ENCODE results near the gene JARID2. TPM values are rescaled to one million over a fixed set of nuclear protein-coding genes. Genes with fewer than 3 reads are reported as not detected.

The JARID2 gene
- total RNA-seq, 2 donors from 2014 or later = 3.6 to 4.6 TPM

DNA sequence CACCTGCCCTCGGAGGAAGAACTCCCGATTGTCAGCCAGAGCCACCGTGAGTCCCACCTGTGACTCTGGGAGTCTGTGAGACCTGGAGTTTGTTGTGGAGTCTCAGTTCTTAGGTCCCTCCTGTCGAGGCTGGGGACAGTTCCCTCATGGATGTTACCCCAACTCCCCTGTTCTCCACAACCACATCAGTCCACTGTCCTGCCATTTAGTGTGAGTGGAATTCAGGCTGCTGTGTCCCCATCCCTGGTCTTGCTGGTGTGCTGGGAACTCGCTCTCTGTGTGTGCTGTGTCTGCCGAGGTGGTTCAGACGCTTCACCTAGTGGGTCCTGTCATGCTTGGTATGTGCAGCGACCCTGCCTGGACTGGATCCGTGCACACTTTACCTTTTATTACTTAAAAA lies 253.7 kb downstream of the JARID2 start:
- H3K4me1 ChIP-seq = peaks cover 6% of the 10 kb centered on the region
- WGBS, 2 donors = 90 to 92% methylated on average over 9 of the region's 9 CpGs
- intact Hi-C loops (cut with DNase I) = loop anchor here (10.0 kb wide), 1 partner anchor 1285 kb away; no protein-coding TSS in a partner anchor
- ATAC-seq = no peak
- H3K27me3 ChIP-seq = no peaks in the 10 kb centered on the region
- H3K27ac ChIP-seq = no peak overlapping the region
- TF ChIP-seq, protein P1, sequence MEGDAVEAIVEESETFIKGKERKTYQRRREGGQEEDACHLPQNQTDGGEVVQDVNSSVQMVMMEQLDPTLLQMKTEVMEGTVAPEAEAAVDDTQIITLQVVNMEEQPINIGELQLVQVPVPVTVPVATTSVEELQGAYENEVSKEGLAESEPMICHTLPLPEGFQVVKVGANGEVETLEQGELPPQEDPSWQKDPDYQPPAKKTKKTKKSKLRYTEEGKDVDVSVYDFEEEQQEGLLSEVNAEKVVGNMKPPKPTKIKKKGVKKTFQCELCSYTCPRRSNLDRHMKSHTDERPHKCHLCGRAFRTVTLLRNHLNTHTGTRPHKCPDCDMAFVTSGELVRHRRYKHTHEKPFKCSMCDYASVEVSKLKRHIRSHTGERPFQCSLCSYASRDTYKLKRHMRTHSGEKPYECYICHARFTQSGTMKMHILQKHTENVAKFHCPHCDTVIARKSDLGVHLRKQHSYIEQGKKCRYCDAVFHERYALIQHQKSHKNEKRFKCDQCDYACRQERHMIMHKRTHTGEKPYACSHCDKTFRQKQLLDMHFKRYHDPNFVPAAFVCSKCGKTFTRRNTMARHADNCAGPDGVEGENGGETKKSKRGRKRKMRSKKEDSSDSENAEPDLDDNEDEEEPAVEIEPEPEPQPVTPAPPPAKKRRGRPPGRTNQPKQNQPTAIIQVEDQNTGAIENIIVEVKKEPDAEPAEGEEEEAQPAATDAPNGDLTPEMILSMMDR (IDR thresholded peaks at IDR 0.05) = no peak
- no peak for TF ChIP-seq POLR2A (IDR thresholded peaks at IDR 0.05)
- DNase-seq = peak in 1 of 4 donors; percentile 5
- H3K9me3 ChIP-seq = no peaks in the 10 kb centered on the region
- no peaks in the 10 kb centered on the region for H3K36me3 ChIP-seq (replicated peaks in 1 of 2; ENCODE audit: insufficient read depth in 1 of 2, low read depth in 2 of 2)
- no peak overlapping the region for H3K4me3 ChIP-seq

GRCh38 chr6:15500078-15500740 lies 254.3 kb downstream of the JARID2 start:
- H3K9me3 ChIP-seq = no peaks in the 10 kb centered on the region
- WGBS, 2 donors = 86 to 93% methylated on average over 15 to 16 of the region's 16 CpGs
- TF ChIP-seq, protein P1 (IDR thresholded peaks at IDR 0.05) = no peak
- TF ChIP-seq POLR2A (IDR thresholded peaks at IDR 0.05) = no peak
- no peak overlapping the region for H3K4me3 ChIP-seq
- intact Hi-C loops (cut with DNase I) = no loop called here
- DNase-seq (peak in 1 of 4 donors; percentile 4), ATAC-seq (no peak)
- no peaks in the 10 kb centered on the region for H3K27me3 ChIP-seq
- H3K27ac ChIP-seq = no peak overlapping the region
- H3K4me1 ChIP-seq = peaks cover 12% of the 10 kb centered on the region
- no peaks in the 10 kb centered on the region for H3K36me3 ChIP-seq (replicated peaks in 1 of 2; ENCODE audit: insufficient read depth in 1 of 2, low read depth in 2 of 2)

- WGBS, 2 donors = 92 to 96% methylated on average over 25 to 38 of the region's 38 CpGs
- TF ChIP-seq, protein P1 (IDR thresholded peaks at IDR 0.05) = no peak
- no peak for TF ChIP-seq POLR2A (IDR thresholded peaks at IDR 0.05)
- Histone ChIP-seq H3K4me3 (no peak overlapping the region), H3K4me1 (peaks cover 19% of the 10 kb centered on the region), H3K9me3 (no peaks in the 10 kb centered on the region), H3K27ac (no peak overlapping the region), H3K36me3 (replicated peaks in 1 of 2; ENCODE audit: insufficient read depth in 1 of 2, low read depth in 2 of 2) (no peaks in the 10 kb centered on the region), H3K27me3 (no peaks in the 10 kb centered on the region)
- ATAC-seq = no peak
- DNase-seq = peak in 1 of 4 donors; percentile 10
- intact Hi-C loops (cut with DNase I) = no loop called here
Observed at GRCh38 chr6:15500901-15501825, 255.3 kb downstream of the JARID2 start.

GRCh38 chr6:15501826-15502445 lies 256.1 kb downstream of the JARID2 start:
- Histone ChIP-seq H3K27ac (no peak overlapping the region), H3K27me3 (no peaks in the 10 kb centered on the region), H3K4me1 (peaks cover 19% of the 10 kb centered on the region), H3K36me3 (replicated peaks in 1 of 2; ENCODE audit: insufficient read depth in 1 of 2, low read depth in 2 of 2) (no peaks in the 10 kb centered on the region), H3K4me3 (no peak overlapping the region), H3K9me3 (no peaks in the 10 kb centered on the region)
- TF ChIP-seq POLR2A (IDR thresholded peaks at IDR 0.05) = no peak
- TF ChIP-seq, protein P1 (IDR thresholded peaks at IDR 0.05) = no peak
- intact Hi-C loops (cut with DNase I) = no loop called here
- no peak for ATAC-seq
- peak in 2 of 4 donors; percentile 32 to 34 for DNase-seq
- 67 to 90% methylated on average over 10 to 19 of the region's 19 CpGs for WGBS, 2 donors
